Nephron (organoid): ENCODE results near the gene TTC23.

Experiments used
- H3K27ac Mint-ChIP-seq, 3 experiments: 2 replicates each; pipeline ENCODE4 v1.8.0; 2020; ENCODE audit warnings: mixed read lengths in 3 of 3, mild to moderate bottlenecking in 2 of 3, moderate library complexity in 1 of 3
- H3K27me3 Mint-ChIP-seq: 2 replicates; pipeline ENCODE4 v1.8.0; 2021; ENCODE audit warnings: low read depth, mild to moderate bottlenecking, moderate library complexity, mixed read lengths
- H3K36me3 Mint-ChIP-seq: 2 replicates; pipeline ENCODE4 v1.8.0; 2020; ENCODE audit warnings: low read depth, mixed read lengths
- H3K4me1 Mint-ChIP-seq: 2 replicates; pipeline ENCODE4 v1.8.0; 2020; ENCODE audit warnings: mixed read lengths
- H3K4me3 Mint-ChIP-seq, 3 experiments: 2 replicates each; pipeline ENCODE4 v1.8.0; 2020; ENCODE audit warnings: mild to moderate bottlenecking in 3 of 3, mixed read lengths in 3 of 3, moderate library complexity in 2 of 3
- H3K9me3 Mint-ChIP-seq: 2 replicates; pipeline ENCODE4 v1.8.0; 2020; ENCODE audit warnings: mixed read lengths
- TF ChIP-seq, protein P1 (sequence below), 3 experiments: fragments of 200-600 bp; sonication (generic); IDR thresholded peaks; one replicate each; pipeline ENCODE4 v1.5.0; 2021; ENCODE audit warnings: antibody characterized with exemption in 3 of 3; ENCODE audit not compliant: unreplicated experiment in 3 of 3

TTC23 gene

DNA sequence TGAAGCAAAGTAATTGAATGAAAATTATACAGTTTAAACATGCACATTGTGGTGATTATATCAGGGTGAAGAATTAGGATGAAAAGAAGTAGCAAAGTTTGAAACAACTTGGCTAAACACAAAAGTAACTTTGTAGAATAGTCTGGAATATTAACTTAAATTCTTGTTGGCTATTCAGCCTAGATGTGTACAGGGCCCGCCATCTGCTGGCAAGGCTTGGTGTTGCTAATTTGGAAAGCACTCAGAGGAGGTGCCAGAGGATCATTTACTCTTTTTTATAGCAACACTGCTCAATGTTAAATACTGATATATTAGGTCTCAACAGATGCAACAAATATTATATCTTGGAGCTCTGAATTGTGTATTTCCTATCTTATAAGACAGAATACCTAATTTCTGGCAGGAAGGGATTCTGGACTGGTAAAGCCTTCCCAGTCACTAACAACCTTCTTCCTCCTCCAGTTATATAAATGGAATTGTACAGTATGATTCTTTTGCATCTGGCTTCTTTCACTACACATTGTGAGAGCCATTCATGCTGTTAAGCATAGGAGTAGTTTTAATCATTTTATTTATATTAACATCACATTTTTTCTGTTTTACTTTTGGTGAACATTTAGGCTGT lies 36.1 kb downstream of the TTC23 start:
- H3K36me3 Mint-ChIP-seq: peaks cover 46% of the 10 kb centered on the region
- H3K4me1 Mint-ChIP-seq: no peaks in the 10 kb centered on the region
- TF ChIP-seq, protein P1, sequence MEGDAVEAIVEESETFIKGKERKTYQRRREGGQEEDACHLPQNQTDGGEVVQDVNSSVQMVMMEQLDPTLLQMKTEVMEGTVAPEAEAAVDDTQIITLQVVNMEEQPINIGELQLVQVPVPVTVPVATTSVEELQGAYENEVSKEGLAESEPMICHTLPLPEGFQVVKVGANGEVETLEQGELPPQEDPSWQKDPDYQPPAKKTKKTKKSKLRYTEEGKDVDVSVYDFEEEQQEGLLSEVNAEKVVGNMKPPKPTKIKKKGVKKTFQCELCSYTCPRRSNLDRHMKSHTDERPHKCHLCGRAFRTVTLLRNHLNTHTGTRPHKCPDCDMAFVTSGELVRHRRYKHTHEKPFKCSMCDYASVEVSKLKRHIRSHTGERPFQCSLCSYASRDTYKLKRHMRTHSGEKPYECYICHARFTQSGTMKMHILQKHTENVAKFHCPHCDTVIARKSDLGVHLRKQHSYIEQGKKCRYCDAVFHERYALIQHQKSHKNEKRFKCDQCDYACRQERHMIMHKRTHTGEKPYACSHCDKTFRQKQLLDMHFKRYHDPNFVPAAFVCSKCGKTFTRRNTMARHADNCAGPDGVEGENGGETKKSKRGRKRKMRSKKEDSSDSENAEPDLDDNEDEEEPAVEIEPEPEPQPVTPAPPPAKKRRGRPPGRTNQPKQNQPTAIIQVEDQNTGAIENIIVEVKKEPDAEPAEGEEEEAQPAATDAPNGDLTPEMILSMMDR (IDR thresholded peaks at IDR 0.05; ENCODE audit: unreplicated experiment in 3 of 3): peak; percentile 92 to 93 (median 92)
- no peak overlapping the region for H3K4me3 Mint-ChIP-seq
- H3K27me3 Mint-ChIP-seq: no peaks in the 10 kb centered on the region
- no peak overlapping the region for H3K27ac Mint-ChIP-seq
- H3K9me3 Mint-ChIP-seq: no peaks in the 10 kb centered on the region

DNA sequence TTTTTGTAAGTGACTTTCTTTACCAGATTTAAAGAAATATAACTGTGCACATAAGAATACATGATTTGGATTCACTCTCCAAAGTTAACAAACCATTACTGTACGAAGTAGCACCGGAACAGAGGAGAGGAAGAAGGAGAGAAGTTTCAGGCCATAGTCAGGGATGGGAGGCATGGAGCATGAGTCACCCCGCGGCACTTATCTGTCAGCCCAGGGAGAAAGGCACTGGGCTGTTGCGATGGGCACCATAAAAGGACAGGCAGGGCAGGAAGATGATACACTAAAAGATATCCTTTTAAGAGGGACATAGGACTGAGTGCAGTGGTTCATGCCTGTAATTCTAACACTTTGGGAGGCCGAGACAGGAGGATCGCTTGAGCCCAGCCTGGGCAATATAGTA lies 37.0 kb downstream of the TTC23 start:
- Mint-ChIP-seq H3K4me1 (no peaks in the 10 kb centered on the region), H3K27ac (no peak overlapping the region), H3K27me3 (no peaks in the 10 kb centered on the region), H3K36me3 (peaks cover 41% of the 10 kb centered on the region), H3K9me3 (no peaks in the 10 kb centered on the region), H3K4me3 (no peak overlapping the region)
- TF ChIP-seq, protein P1 (IDR thresholded peaks at IDR 0.05; ENCODE audit: unreplicated experiment in 3 of 3): no peak

DNA sequence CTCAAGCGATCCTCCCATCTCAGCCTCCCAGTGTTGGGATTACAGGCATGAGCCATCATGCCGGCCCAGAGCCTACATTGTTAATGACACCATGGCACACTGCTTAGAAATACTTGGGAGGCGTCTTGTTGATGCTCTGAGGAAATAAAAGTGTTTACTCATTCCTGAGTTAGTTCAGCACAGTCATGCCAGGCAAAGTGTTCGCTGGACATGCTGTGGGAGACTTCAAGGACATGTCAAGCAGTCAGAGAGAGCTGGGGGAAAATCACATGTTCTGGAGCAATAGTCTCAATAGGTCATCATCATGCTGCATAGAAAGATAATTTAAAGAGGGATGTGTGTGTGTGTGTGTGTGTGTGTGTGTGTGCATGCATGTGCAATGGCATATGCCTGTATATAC lies 37.5 kb downstream of the TTC23 start:
- no peaks in the 10 kb centered on the region for H3K27me3 Mint-ChIP-seq
- no peak overlapping the region for H3K4me3 Mint-ChIP-seq
- TF ChIP-seq, protein P1 (IDR thresholded peaks at IDR 0.05; ENCODE audit: unreplicated experiment in 3 of 3): no peak
- peaks cover 39% of the 10 kb centered on the region for H3K36me3 Mint-ChIP-seq
- no peaks in the 10 kb centered on the region for H3K4me1 Mint-ChIP-seq
- no peaks in the 10 kb centered on the region for H3K9me3 Mint-ChIP-seq
- H3K27ac Mint-ChIP-seq: no peak overlapping the region

DNA sequence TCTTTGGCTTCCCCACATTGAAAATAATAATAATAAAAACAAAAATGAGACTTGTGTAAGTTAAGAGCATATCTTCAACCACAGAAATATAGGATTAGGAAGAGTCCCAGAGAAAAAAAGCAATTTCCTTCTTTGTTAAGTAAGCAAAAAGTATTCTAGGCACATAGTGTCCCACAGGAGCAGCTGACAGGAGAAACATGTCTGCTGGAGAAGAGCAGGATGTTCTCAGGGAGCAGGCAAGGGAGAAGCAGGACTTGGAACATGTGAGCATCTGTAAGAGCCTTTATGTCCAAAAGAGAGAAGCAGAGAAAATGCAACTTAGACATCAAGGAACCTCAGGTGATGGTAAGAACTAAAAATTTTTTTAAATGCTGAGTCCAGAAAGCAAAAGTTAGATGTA lies 39.0 kb downstream of the TTC23 start:
- H3K27me3 Mint-ChIP-seq: no peaks in the 10 kb centered on the region
- TF ChIP-seq, protein P1 (IDR thresholded peaks at IDR 0.05; ENCODE audit: unreplicated experiment in 3 of 3): no peak
- H3K4me3 Mint-ChIP-seq: no peak overlapping the region
- H3K9me3 Mint-ChIP-seq: peaks cover 10% of the 10 kb centered on the region
- peaks cover 46% of the 10 kb centered on the region for H3K36me3 Mint-ChIP-seq
- no peak overlapping the region for H3K27ac Mint-ChIP-seq
- no peaks in the 10 kb centered on the region for H3K4me1 Mint-ChIP-seq

DNA sequence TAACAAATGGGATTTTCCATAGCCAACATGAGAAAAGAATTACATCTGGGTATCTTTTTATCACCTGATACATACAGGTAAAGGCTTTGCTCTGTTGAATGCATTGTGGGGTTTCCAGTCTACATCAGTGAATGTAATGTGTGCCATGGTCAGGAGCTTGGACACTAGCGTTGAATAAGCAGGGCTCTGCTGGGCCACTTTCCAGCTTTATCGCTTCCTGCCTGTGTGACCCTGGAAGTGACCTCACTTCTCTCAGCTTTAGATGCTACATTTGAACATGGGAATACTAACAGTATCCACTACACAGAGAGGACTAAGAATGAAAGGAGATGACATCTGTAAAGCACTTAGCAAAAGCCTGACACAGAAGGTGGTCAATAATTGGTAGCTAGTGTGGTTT lies 40.1 kb downstream of the TTC23 start:
- no peaks in the 10 kb centered on the region for H3K4me1 Mint-ChIP-seq
- H3K27me3 Mint-ChIP-seq: no peaks in the 10 kb centered on the region
- H3K27ac Mint-ChIP-seq: no peak overlapping the region
- TF ChIP-seq, protein P1 (IDR thresholded peaks at IDR 0.05; ENCODE audit: unreplicated experiment in 3 of 3): no peak
- no peak overlapping the region for H3K4me3 Mint-ChIP-seq
- H3K9me3 Mint-ChIP-seq: peaks cover 10% of the 10 kb centered on the region
- H3K36me3 Mint-ChIP-seq: peaks cover 48% of the 10 kb centered on the region

DNA sequence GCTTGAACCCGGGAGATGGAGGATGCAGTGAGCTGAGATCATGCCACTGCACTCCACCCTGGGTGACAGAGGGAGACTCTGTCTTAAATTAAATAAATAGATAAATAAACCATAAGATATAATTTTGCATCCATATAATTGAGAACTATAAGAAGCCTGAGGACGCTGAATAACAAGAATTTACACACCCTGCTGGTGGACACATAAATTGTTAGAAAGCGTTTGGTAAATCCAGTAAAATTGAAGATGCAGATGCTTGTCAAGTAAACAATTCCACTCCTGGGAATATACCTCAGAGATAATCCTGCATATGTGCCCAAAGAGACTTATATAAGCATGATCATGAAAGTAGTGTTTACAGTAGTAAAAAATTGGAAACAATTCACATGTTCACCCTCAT lies 41.7 kb downstream of the TTC23 start:
- no peaks in the 10 kb centered on the region for H3K27me3 Mint-ChIP-seq
- no peaks in the 10 kb centered on the region for H3K4me1 Mint-ChIP-seq
- no peak overlapping the region for H3K27ac Mint-ChIP-seq
- TF ChIP-seq, protein P1 (IDR thresholded peaks at IDR 0.05; ENCODE audit: unreplicated experiment in 3 of 3): no peak
- H3K4me3 Mint-ChIP-seq: no peak overlapping the region
- peaks cover 10% of the 10 kb centered on the region for H3K9me3 Mint-ChIP-seq
- H3K36me3 Mint-ChIP-seq: peaks cover 39% of the 10 kb centered on the region
